Activated CD4-positive, alpha-beta T cell treated with anti-CD3 and anti-CD28 coated beads, Interleukin-2, amount 50 U/mL, for 16 hours (primary cell): ENCODE measurements around the gene SUPT4H1.

Source experiments
- DNase-seq: peaks from one replicate; pipeline ENCODE4 v3.0.0-alpha.2; 2020

The SUPT4H1 gene

DNA sequence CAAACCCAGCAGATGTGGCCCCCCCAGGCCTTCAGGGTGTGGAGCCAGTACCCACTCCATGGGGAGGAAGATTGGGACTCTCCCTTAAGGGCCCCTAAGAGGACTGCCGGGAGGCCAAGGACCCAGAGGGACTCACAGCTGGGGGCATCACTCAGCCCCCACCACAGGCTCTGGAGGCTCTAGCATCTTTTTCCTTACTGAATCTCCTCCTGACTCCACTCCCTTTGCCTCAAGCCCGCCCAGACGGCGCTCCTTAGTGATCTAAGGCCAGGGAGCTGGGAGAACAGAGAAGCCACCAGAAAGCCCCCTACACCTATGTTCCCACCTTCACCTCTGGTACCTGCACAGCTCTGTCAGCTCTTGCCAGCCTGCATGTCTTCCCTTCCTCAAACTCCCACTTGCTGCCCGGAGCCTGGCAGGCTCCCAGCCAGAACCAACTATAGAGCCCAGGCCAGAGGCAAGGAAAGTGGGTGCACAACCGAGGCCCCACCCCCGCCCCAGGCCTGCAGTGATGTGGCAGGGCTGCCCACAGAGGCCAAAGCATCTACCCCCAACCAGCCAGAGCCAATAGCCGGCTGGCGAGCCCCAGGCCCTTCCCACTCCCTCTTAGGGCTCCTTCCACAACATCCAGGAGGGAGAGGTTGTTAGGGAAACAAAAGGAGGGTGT lies 48.9 kb downstream of the SUPT4H1 start:
- DNase-seq = no peak

DNA sequence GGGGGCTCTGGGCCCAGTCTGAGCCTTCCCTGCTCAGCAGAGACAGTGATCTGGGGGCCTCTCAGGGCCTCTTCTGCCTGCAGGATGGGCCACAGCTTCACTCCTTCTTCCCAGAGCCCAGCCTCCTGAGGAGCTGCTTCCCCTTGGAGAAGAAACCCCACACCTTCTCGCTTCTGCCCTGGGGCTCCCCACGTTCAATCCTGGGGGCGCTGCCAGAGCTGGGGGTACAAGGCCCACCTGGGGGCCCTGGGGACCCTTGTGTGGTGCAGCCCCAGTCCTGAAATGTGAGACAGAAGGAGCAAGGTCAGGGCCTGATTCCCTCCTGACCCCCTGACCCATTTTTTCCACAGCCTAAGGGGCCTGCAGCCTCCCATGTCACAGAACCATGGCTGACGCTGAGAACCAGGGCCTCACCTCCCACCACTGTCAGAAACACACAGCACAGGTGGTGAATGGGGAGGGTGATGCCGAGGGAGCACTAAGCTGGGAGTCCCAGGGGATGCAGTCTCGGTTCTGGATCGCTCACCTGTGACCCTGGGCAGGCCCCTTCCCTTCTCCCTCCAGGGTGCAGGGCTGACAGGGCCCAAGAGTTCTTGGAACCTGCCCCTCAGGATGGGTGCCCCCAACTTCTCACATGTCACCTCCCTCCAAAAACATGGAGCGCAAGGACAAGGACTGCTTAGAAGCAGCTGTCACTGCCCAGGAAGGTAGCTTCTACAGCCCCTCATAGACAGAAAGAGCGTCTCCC lies 49.7 kb downstream of the SUPT4H1 start:
- DNase-seq = no peak

DNA sequence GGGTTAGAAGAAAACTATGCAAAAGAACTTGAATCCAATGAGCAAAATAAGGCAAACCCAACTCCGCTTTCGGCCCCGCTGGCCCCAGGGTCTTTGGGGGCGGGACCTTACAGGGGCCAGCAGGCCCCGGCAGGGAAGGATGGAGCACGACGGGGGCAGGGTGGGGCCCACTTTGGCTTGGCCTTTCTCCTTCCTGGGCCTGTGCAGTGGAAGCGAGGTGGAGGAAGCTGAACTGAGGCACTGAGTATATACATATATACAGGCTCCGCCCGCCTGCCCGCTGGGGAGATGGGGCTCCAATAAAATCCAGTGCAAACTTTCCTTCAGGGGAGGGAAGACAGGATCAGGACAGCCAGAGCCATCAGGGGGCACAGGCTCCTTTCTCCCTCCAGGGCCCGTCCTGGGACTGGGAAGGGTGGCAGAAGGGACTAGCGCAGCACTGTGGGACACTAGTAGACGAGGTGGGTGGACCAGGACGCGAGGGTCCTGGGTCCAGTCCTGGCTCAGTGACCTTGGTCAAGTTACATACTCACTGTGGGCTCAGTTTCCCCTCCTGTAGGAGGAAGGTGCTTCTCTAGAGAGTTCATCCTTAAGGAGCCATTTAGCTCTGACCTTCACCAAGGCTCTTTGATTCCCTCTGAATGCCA lies 50.4 kb downstream of the SUPT4H1 start:
- DNase-seq = no peak

DNA sequence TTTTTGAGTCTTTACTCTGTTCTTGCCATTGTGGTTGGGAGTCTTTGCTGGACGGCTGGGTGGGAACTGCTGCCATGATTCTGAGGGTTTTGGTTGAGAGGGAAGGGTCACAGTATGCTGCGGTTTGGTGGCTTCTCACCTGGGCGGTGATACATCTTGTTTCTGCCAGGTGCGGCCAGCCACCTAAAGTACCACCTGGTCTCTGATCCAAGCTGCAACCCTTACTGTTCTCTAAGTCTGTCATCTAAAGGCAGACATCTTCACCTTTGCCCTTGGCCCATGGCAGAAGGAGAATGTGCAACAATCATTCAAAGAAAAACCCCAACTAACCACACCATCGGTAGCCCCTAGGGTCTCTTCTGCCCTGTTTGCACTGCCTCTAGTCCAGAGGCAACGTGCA lies 51.7 kb downstream of the SUPT4H1 start:
- DNase-seq = no peak
